Ovary (tissue), 9 donors: ENCODE measurements around the gene PDX1. TPM values are rescaled to one million over a fixed set of nuclear protein-coding genes. Genes with fewer than 3 reads are reported as not detected.

ENCODE experiments used
- DNase-seq, 5 donors: peaks; one replicate each; pipeline ENCODE4 v3.0.0-alpha.2; 2019 to 2020
- H3K27ac ChIP-seq, 2 donors: fragments of 200-600 bp; one replicate each; pipeline versions ENCODE4 v1.5.1 to v1.8.0; 2019 to 2022
- H3K27me3 ChIP-seq: fragments of 200-600 bp; one replicate; pipeline ENCODE4 v1.8.0; 2022
- H3K36me3 ChIP-seq: fragments of 200-600 bp; sonication (generic); one replicate; pipeline ENCODE4 v1.5.1; 2019
- H3K4me1 ChIP-seq: one replicate; pipeline ENCODE4 v1.8.1; 2013; ENCODE audit warnings: mild to moderate bottlenecking, moderate library complexity; ENCODE audit not compliant: insufficient read depth
- H3K4me3 ChIP-seq: fragments of 200-600 bp; sonication (generic); one replicate; pipeline ENCODE4 v1.5.1; 2017
- H3K9me3 ChIP-seq, 2 donors: fragments of 200-600 bp in 1 of 2; sonication (generic) in 1 of 2; one replicate each; pipeline versions ENCODE4 v1.5.1 to v1.8.1; 2013 to 2019; ENCODE audit warnings: mild to moderate bottlenecking in 1 of 2, moderate library complexity in 1 of 2
- CTCF ChIP-seq, 3 donors: fragments of 450-650 bp in 2 of 3; fragments of 200-600 bp in 1 of 3; IDR thresholded peaks; one replicate each; pipeline versions ENCODE4 v1.5.1 to v1.8.0; 2016 to 2022; ENCODE audit warnings: antibody characterized with exemption in 3 of 3, mild to moderate bottlenecking in 1 of 3
- EP300 ChIP-seq: sonication (generic); formaldehyde crosslinking; IDR thresholded peaks from one replicate; pipeline ENCODE4 v1.6.1; 2017; ENCODE audit warnings: antibody characterized with exemption
- POLR2A ChIP-seq: fragments of 450-650 bp; IDR thresholded peaks from one replicate; pipeline ENCODE4 v1.6.1; 2017; ENCODE audit warnings: antibody characterized with exemption, mild to moderate bottlenecking, moderate library complexity
- WGBS, 3 donors: extraction: QIAGEN DNeasy Blood & Tissue Kit in 1 of 3; methylation state at CpG; one replicate each; pipeline versions ENCODE4 v1.1.5 to v1.1.7; 2013 to 2017; 5-methylcytosine and 5-hydroxymethylcytosine counted together
- intact Hi-C, 4 donors: fragments of 100-400 bp; cut with DNase I; formaldehyde crosslinking; loops; one replicate each; pipeline versions ENCODE4 v1.11.0 to v1.15.1; 2022 to 2023
- polyA plus RNA-seq, 2 donors: library from polyadenylated mRNA; stranded (reverse); fragments of 200-250 nt in 1 of 2; fragments of 350-450 nt in 1 of 2; fragmentation: Illumina TruSeq in 1 of 2; extraction: RNeasy Lipid Tissue Mini Kit (QIAGEN cat#74804) in 1 of 2; gene quantifications; one replicate each; pipeline ENCODE4 v1.2.3, GENCODE V29; 2013 to 2014
- total RNA-seq, 7 donors: library from RNA; depleted of rRNA in 2 of 7; stranded (reverse); fragments of >200 nt in 2 of 7; fragmentation: NEBNext Ultra II Directional in 3 of 7; extraction: Animal tissue kit (Norgen Biotek cat#: 25700) in 3 of 7; gene quantifications; one replicate each; pipeline versions ENCODE4 v1.1.0 to v1.2.4, GENCODE V29; 2016 to 2023
- donor health status: DM: no; HTN: no; CAD: no; lungs with moderate emphysema.
- donor health status: DM: no; HTN: no; CAD: no.
- donor health status: Bipolar disorder and iron deficiency.
- donor health status: DM: yes; HTN: yes; CAD: no.
- donor health status: DM: no; HTN: no; CAD: no.
- donor health status: DM: yes; HTN: yes; CAD: no.

The PDX1 gene
- total and polyA plus RNA-seq, 9 donors, result not detected

GRCh38 chr13:27933580-27934328 lies 14.0 kb downstream of the PDX1 start:
- 58 to 76% (median 69%) methylated on average over 2 of the region's 2 CpGs for WGBS, 3 donors
- DNase-seq, result no peak
- TF ChIP-seq EP300 (no peak), CTCF (IDR thresholded peaks at IDR 0.05) (no peak), POLR2A (no peak)
- Histone ChIP-seq H3K4me1 (no peaks in the 10 kb centered on the region), H3K27ac (no peak overlapping the region), H3K27me3 (no peaks in the 10 kb centered on the region), H3K4me3 (no peak overlapping the region), H3K36me3 (no peaks in the 10 kb centered on the region), H3K9me3 (no peaks in the 10 kb centered on the region)
- intact Hi-C loops, result no loop called here

GRCh38 chr13:27942972-27943371 lies 23.2 kb downstream of the PDX1 start:
- intact Hi-C loops, result no loop called here
- TF ChIP-seq EP300 (no peak), CTCF (IDR thresholded peaks at IDR 0.05) (no peak), POLR2A (no peak)
- Histone ChIP-seq H3K36me3 (no peaks in the 10 kb centered on the region), H3K27me3 (no peaks in the 10 kb centered on the region), H3K27ac (no peak overlapping the region), H3K4me3 (no peak overlapping the region), H3K4me1 (no peaks in the 10 kb centered on the region), H3K9me3 (peaks cover 0 to 4% of the 10 kb centered on the region in 2 donors)
- no peak for DNase-seq
- 62 to 76% (median 68%) methylated on average over 1 of the region's 1 CpG for WGBS, 3 donors

GRCh38 chr13:27952876-27953675 lies 33.3 kb downstream of the PDX1 start:
- Histone ChIP-seq H3K27me3 (no peaks in the 10 kb centered on the region), H3K4me1 (peaks cover 5% of the 10 kb centered on the region), H3K9me3 (no peaks in the 10 kb centered on the region), H3K4me3 (peak overlapping the region; percentile 26), H3K36me3 (no peaks in the 10 kb centered on the region), H3K27ac (no peak overlapping the region)
- TF ChIP-seq POLR2A, result no peak
- TF ChIP-seq CTCF (IDR thresholded peaks at IDR 0.05), result no peak
- no peak for TF ChIP-seq EP300
- DNase-seq, result no peak
- WGBS, 3 donors, result 15 to 17% (median 15%) methylated on average over 30 of the region's 30 CpGs
- intact Hi-C loops, result loop anchor here in 1 of 4 donors (10.0 kb wide), 1 partner anchor 128 kb away; no protein-coding TSS in a partner anchor

- Histone ChIP-seq H3K4me1 (peaks cover 5% of the 10 kb centered on the region), H3K9me3 (no peaks in the 10 kb centered on the region), H3K27ac (no peak overlapping the region), H3K36me3 (no peaks in the 10 kb centered on the region), H3K27me3 (no peaks in the 10 kb centered on the region), H3K4me3 (peak overlapping the region; percentile 26)
- TF ChIP-seq POLR2A (no peak), CTCF (IDR thresholded peaks at IDR 0.05) (peak; percentile 31 to 76 (median 52))
- peak; percentile 59 to 83 (median 61) for DNase-seq
- WGBS, 3 donors, result 2% methylated on average over 56 to 71 of the region's 71 CpGs
- intact Hi-C loops, result loop anchor here in 1 of 4 donors (10.0 kb wide), 1 partner anchor 129 kb away; no protein-coding TSS in a partner anchor
These were observed 34.0 kb downstream of the PDX1 start for GRCh38 chr13:27953676-27954405.
